ENCODE results near the gene FER. TPM values are rescaled to one million over a fixed set of nuclear protein-coding genes. Genes with fewer than 3 reads are reported as not detected.
"Not testable (repeated sequence)": the region's sequence is repeated elsewhere in the genome, so short reads cannot be mapped to it uniquely, and the experiment has no call there.

FER gene
- total RNA-seq, 2 donors from 2014 or later = 9.8 to 15.1 TPM

- ATAC-seq = no peak
- H3K4me3 Mint-ChIP-seq = no peak overlapping the region
- H3K36me3 Mint-ChIP-seq (ENCODE audit: low read depth) = peaks cover 2% of the 10 kb centered on the region
- DNase-seq = no peak
- no peaks in the 10 kb centered on the region for H3K9me3 ChIP-seq (ENCODE audit: control insufficient read depth, low read length, poor library complexity, severe bottlenecking)
- H3K27me3 Mint-ChIP-seq = no peaks in the 10 kb centered on the region
- peaks cover 7% of the 10 kb centered on the region for H3K4me1 Mint-ChIP-seq
- H3K27ac Mint-ChIP-seq = no peak overlapping the region
Measured at GRCh38 chr5:108753331-108753730, 5.6 kb downstream of the FER start.

DNA sequence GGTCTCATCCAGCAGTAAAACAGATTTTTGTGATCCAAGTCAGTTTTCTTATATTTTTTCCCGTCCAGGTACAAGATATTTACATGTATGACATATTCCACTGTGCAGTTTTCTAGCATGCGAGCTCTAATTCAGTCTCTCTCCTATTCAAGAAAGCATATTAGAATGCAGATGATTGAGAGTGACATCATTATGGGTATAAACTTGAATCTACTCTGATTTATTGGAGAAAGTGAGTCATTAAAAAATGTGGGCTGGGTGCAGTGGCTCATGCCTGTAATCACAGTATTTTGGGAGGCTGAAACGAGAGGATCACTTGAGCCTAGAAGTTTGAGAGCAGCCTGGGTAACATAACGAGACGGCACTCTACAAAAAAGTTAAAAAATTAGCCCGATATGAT, 6.2 kb downstream of the FER start:
- ATAC-seq = no peak
- H3K9me3 ChIP-seq (ENCODE audit: control insufficient read depth, low read length, poor library complexity, severe bottlenecking) = no peaks in the 10 kb centered on the region
- Mint-ChIP-seq H3K27ac (no peak overlapping the region), H3K4me1 (peaks cover 7% of the 10 kb centered on the region), H3K36me3 (ENCODE audit: low read depth) (peaks cover 2% of the 10 kb centered on the region), H3K27me3 (no peaks in the 10 kb centered on the region), H3K4me3 (no peak overlapping the region)
- no peak for DNase-seq

DNA sequence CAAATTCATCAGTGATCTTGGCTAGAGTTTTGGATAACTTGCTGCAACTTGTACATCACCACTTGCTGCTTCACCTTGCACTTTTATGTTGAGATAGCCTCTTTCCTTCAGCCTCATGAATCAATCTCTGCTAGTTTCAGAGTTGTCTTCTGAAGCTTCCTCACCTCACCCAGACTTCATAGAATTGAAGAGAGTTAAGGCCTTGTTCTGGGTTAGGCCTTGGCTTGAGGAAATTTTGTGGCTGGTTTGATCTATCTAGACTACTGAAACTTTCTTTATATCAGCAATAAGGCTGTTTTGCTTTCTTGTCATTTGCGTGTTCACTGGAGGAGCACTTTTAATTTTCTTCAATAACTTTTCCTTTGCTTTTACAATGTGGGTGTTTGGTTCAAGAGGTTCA, 12.8 kb downstream of the FER start:
- Mint-ChIP-seq H3K4me3 (no peak overlapping the region), H3K27me3 (no peaks in the 10 kb centered on the region), H3K4me1 (peaks cover 11% of the 10 kb centered on the region), H3K36me3 (ENCODE audit: low read depth) (no peaks in the 10 kb centered on the region), H3K27ac (peak overlapping the region; percentile 62)
- DNase-seq (no peak), ATAC-seq (peak; percentile 42)
- no peaks in the 10 kb centered on the region for H3K9me3 ChIP-seq (ENCODE audit: control insufficient read depth, low read length, poor library complexity, severe bottlenecking)

DNA sequence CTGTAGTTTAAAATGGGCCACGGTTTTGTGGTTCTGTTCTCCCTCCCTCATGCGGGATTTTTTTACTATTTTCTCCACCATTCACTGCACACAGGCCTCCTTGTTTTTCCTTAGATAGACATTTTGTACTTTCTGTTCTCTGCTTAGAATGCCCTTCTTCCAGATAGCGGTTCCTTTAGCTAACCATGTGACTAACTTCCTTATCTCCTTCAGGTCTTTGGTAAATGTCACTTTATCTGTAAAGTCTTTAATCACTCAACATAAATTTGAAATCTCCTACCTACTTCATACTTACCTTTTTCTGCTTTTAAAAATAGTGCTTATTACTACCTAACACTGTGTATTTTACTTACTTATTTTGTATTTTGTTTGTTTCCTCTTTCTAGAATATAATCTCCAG, 15.0 kb downstream of the FER start:
- ATAC-seq (no peak), DNase-seq (no peak)
- Mint-ChIP-seq H3K4me1 (peaks cover 11% of the 10 kb centered on the region), H3K27ac (no peak overlapping the region), H3K27me3 (no peaks in the 10 kb centered on the region), H3K4me3 (no peak overlapping the region), H3K36me3 (ENCODE audit: low read depth) (no peaks in the 10 kb centered on the region)
- no peaks in the 10 kb centered on the region for H3K9me3 ChIP-seq (ENCODE audit: control insufficient read depth, low read length, poor library complexity, severe bottlenecking)

DNA sequence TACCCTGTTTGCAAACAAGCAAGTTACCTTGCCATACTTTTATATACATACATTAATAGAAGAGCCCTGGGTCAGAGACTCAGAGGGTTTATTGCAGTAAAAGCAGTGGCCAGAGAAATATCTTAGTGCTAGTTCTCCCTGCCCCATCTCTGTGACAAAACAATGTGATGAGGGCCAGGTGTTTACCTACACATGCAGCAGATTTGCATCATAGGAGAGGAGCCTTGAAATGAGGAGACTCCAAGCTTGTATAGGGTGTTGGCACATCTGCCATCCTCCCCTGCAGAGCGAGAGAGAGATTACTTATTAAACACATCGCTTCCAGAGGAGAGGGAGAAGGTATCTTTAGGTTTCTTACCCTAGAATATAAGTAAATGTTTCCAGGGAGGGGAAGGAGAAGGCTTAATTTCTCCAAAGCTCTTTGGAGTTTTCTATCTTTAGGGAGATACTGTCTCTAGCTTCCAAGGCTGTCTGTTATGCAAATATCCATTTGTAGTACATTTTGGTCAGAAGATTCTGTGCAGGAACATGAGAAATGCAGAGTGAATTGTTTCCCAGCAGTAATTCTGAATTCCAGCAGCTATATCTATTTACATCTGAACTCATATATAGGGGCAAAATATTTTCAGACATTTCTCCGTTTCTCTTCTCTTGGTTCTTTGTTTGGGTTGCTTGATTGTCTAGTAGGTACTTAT, 15.7 kb downstream of the FER start:
- no peak overlapping the region for H3K27ac Mint-ChIP-seq
- H3K4me3 Mint-ChIP-seq = no peak overlapping the region
- H3K4me1 Mint-ChIP-seq = peaks cover 11% of the 10 kb centered on the region
- DNase-seq (no peak), ATAC-seq (no peak)
- no peaks in the 10 kb centered on the region for H3K27me3 Mint-ChIP-seq
- H3K36me3 Mint-ChIP-seq (ENCODE audit: low read depth) = no peaks in the 10 kb centered on the region
- H3K9me3 ChIP-seq (ENCODE audit: control insufficient read depth, low read length, poor library complexity, severe bottlenecking) = no peaks in the 10 kb centered on the region

DNA sequence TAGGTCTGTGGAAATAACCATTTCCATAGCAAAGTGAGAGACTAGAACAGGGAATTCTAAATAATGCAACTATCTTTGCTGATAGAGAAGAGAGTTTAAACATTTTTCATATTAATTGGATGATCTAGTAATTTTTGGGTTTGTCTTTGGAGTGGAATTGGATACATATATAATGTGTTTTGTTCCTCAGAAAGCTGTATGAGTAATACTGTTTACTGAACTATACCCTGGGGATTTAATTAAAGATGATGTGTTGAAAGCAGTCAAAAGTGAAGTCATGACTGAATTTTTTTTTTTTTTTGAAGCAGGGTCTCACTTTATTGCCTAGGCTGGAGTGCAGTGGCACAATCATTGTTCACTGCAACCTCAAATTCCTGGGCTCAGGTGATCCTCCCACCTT, 17.9 kb downstream of the FER start:
- ATAC-seq (no peak), DNase-seq (no peak)
- Mint-ChIP-seq H3K4me1 (peaks cover 15% of the 10 kb centered on the region), H3K36me3 (ENCODE audit: low read depth) (peaks cover 2% of the 10 kb centered on the region), H3K27ac (no peak overlapping the region), H3K4me3 (no peak overlapping the region), H3K27me3 (no peaks in the 10 kb centered on the region)
- H3K9me3 ChIP-seq (ENCODE audit: control insufficient read depth, low read length, poor library complexity, severe bottlenecking) = no peaks in the 10 kb centered on the region

- H3K4me3 Mint-ChIP-seq; H3K9me3 ChIP-seq (ENCODE audit: control insufficient read depth, low read length, poor library complexity, severe bottlenecking); H3K36me3 Mint-ChIP-seq (ENCODE audit: low read depth); H3K27me3 Mint-ChIP-seq; ATAC-seq; DNase-seq; H3K27ac Mint-ChIP-seq: not testable (repeated sequence)
- H3K4me1 Mint-ChIP-seq = peaks cover 14% of the 10 kb centered on the region
Measured at GRCh38 chr5:108766916-108767315, 19.2 kb downstream of the FER start.

DNA sequence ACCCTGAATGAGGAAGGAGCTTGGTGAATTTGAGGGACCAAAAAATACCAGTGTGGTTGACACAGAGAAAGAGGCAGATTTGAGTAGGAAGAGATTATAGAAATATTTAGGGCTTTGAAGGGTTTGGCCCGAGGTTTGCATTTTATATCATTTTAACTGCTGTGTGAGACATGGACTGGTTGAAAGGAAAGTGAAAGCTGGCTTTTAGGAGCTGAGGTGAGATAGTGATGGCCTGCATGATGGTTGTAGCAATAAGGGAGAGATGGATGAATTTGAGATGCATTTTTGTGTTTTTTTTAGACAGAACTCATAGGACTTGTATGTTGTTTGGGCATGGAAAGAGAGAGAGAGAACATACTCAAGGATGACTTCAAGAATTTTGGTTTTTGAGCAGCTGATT, 21.7 kb downstream of the FER start:
- DNase-seq (no peak), ATAC-seq (no peak)
- peaks cover 7% of the 10 kb centered on the region for H3K4me1 Mint-ChIP-seq
- H3K4me3 Mint-ChIP-seq = peak overlapping the region; percentile 4
- no peak overlapping the region for H3K27ac Mint-ChIP-seq
- H3K27me3 Mint-ChIP-seq = no peaks in the 10 kb centered on the region
- no peaks in the 10 kb centered on the region for H3K9me3 ChIP-seq (ENCODE audit: control insufficient read depth, low read length, poor library complexity, severe bottlenecking)
- peaks cover 2% of the 10 kb centered on the region for H3K36me3 Mint-ChIP-seq (ENCODE audit: low read depth)

DNA sequence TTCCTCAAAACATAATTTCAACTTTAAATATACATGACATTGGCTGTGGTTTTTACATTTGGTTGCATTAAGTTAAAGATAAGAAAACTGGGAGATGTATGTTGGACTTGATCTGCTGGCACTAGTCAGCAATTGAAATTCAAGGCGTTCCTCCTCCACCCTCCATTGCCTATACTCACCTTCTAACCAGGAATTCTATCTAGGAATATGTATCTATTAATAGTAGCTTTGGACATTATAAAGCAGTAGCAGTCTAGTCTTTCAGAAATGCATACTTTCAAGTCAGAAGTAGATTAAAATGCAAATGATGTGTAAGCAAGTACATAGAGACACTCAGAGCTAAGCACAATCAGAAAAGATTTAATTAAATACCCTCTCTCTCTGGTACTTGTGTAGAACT, 24.9 kb downstream of the FER start:
- H3K9me3 ChIP-seq (ENCODE audit: control insufficient read depth, low read length, poor library complexity, severe bottlenecking) = no peaks in the 10 kb centered on the region
- H3K4me1 Mint-ChIP-seq = peaks cover 7% of the 10 kb centered on the region
- no peak overlapping the region for H3K27ac Mint-ChIP-seq
- no peak for DNase-seq
- H3K36me3 Mint-ChIP-seq (ENCODE audit: low read depth) = peaks cover 2% of the 10 kb centered on the region
- H3K4me3 Mint-ChIP-seq = no peak overlapping the region
- H3K27me3 Mint-ChIP-seq = no peaks in the 10 kb centered on the region
- ATAC-seq = no peak

- no peak for DNase-seq
- H3K9me3 ChIP-seq (ENCODE audit: control insufficient read depth, low read length, poor library complexity, severe bottlenecking) = no peaks in the 10 kb centered on the region
- ATAC-seq = no peak
- H3K4me1 Mint-ChIP-seq = peaks cover 7% of the 10 kb centered on the region
- H3K36me3 Mint-ChIP-seq (ENCODE audit: low read depth) = peaks cover 2% of the 10 kb centered on the region
- H3K27ac Mint-ChIP-seq = no peak overlapping the region
- H3K4me3 Mint-ChIP-seq = no peak overlapping the region
- no peaks in the 10 kb centered on the region for H3K27me3 Mint-ChIP-seq
Measured at GRCh38 chr5:108773330-108773729, 25.6 kb downstream of the FER start.

GRCh38 chr5:108774079-108774478, 26.4 kb downstream of the FER start:
- DNase-seq; H3K36me3 Mint-ChIP-seq (ENCODE audit: low read depth); H3K27ac Mint-ChIP-seq; ATAC-seq; H3K4me3 Mint-ChIP-seq; H3K4me1 Mint-ChIP-seq; H3K9me3 ChIP-seq (ENCODE audit: control insufficient read depth, low read length, poor library complexity, severe bottlenecking); H3K27me3 Mint-ChIP-seq: not testable (repeated sequence)

DNA sequence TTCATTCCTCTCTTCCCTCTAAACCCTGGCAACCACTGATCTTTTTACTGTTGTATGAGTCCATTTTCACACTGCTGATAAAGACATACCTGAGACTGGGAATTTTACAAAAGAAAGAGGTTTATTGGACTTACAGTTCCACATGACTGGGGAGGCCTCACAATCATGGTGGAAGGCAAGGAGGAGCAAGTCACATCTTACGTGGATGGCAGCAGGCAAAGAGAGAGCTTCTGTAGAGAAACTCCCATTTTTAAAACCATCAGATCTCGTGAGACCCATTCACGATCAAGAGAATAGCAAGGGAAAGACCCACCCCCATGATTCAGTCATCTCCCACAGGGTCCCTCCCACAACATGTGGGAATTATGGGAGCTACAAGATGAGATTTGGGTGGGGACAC, 29.9 kb downstream of the FER start:
- not testable (repeated sequence) for H3K4me3 Mint-ChIP-seq; H3K27ac Mint-ChIP-seq; DNase-seq; H3K4me1 Mint-ChIP-seq; H3K9me3 ChIP-seq (ENCODE audit: control insufficient read depth, low read length, poor library complexity, severe bottlenecking); H3K27me3 Mint-ChIP-seq; ATAC-seq; H3K36me3 Mint-ChIP-seq (ENCODE audit: low read depth)

DNA sequence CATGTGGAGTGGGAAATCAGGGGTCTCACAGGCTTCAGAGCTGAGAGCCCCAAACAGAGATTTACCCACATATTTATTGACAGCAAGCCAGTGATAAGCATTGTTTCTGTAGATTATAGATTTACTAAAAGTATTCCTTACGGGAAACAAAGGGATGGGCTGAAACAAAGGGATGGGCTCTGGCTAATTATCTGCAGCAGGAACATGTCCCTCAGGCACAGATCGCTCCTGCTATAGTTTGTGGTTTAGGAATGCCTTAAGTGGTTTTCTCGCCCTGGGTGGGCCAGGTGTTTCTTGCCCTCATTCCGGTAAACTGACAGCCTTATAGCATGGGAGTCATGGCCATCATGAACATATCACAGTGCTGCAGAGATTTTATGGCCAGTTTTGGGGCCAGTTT, 36.9 kb downstream of the FER start:
- not testable (repeated sequence) for DNase-seq; H3K36me3 Mint-ChIP-seq (ENCODE audit: low read depth); H3K4me3 Mint-ChIP-seq; H3K27me3 Mint-ChIP-seq; H3K9me3 ChIP-seq (ENCODE audit: control insufficient read depth, low read length, poor library complexity, severe bottlenecking); H3K4me1 Mint-ChIP-seq; ATAC-seq; H3K27ac Mint-ChIP-seq

- no peak for DNase-seq
- H3K9me3 ChIP-seq (ENCODE audit: control insufficient read depth, low read length, poor library complexity, severe bottlenecking) = no peaks in the 10 kb centered on the region
- no peak for ATAC-seq
- no peaks in the 10 kb centered on the region for H3K4me1 Mint-ChIP-seq
- H3K4me3 Mint-ChIP-seq = no peak overlapping the region
- peaks cover 6% of the 10 kb centered on the region for H3K36me3 Mint-ChIP-seq (ENCODE audit: low read depth)
- no peak overlapping the region for H3K27ac Mint-ChIP-seq
- no peaks in the 10 kb centered on the region for H3K27me3 Mint-ChIP-seq
Measured at GRCh38 chr5:108786806-108787483, 39.2 kb downstream of the FER start.
